Lower leg skin (tissue), 3 donors: ENCODE measurements around the gene KDM1A.

Experiments
- POLR2A ChIP-seq, 2 donors: fragments of 450-650 bp; IDR thresholded peaks; one replicate each; pipeline ENCODE4 v1.6.1; 2016 to 2017; ENCODE audit warnings: antibody characterized with exemption in 2 of 2, mild to moderate bottlenecking in 1 of 2, moderate library complexity in 1 of 2
- TF ChIP-seq, protein P1 (sequence below), 3 donors: fragments of 450-650 bp; IDR thresholded peaks; one replicate each; pipeline ENCODE4 v1.5.1; 2016; ENCODE audit warnings: antibody characterized with exemption in 3 of 3, mild to moderate bottlenecking in 3 of 3, moderate library complexity in 2 of 3

DNA sequence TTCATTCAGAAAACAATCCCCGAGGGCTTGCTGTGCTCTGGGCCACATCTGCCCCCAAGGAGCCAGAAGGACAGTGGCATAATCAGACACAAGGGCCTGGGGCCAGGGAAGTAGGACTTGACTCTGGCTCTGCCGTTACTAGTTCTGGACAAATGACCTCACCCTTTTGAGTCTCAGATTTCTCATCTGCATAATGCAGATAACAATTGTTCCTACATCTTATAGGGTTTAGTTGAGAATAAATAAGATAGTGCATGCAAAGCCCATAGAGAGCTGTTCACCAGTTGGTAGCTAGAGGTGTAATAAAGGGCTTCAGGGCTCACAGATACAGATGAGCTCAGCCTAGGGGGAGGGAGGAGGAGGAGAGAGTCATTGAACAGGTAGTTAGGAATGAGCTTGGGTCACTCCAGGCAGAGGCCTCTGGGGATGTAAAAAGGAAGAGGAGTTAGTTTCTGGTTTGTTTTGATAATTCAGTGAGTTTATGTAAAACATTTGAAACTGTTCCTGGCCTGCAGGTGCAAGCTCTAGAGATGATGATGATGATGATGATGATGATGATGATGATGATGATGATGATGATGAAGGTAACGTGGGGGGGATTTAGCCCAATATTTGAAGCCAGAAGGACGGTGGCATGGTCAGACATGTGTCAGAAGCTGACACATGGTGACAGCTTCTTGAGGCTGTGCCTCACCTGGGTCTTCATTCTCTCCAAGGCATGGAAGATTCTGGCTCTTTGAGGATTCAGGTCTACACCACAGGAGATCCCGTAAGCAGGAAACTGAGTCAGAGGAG lies 47.5 kb upstream of the KDM1A start:
- TF ChIP-seq, protein P1, sequence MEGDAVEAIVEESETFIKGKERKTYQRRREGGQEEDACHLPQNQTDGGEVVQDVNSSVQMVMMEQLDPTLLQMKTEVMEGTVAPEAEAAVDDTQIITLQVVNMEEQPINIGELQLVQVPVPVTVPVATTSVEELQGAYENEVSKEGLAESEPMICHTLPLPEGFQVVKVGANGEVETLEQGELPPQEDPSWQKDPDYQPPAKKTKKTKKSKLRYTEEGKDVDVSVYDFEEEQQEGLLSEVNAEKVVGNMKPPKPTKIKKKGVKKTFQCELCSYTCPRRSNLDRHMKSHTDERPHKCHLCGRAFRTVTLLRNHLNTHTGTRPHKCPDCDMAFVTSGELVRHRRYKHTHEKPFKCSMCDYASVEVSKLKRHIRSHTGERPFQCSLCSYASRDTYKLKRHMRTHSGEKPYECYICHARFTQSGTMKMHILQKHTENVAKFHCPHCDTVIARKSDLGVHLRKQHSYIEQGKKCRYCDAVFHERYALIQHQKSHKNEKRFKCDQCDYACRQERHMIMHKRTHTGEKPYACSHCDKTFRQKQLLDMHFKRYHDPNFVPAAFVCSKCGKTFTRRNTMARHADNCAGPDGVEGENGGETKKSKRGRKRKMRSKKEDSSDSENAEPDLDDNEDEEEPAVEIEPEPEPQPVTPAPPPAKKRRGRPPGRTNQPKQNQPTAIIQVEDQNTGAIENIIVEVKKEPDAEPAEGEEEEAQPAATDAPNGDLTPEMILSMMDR (IDR thresholded peaks at IDR 0.05): no peak
- TF ChIP-seq POLR2A (IDR thresholded peaks at IDR 0.05): no peak
